ENCODE results near the gene MBOAT1. TPM values are rescaled to one million over a fixed set of nuclear protein-coding genes. Genes with fewer than 3 reads are reported as not detected.
"Not testable (repeated sequence)": the region's sequence is repeated elsewhere in the genome, so short reads cannot be mapped to it uniquely, and the experiment has no call there.

Gene MBOAT1
- polyA plus RNA-seq, 1 donor from 2014 or later, result 3.1 TPM

DNA sequence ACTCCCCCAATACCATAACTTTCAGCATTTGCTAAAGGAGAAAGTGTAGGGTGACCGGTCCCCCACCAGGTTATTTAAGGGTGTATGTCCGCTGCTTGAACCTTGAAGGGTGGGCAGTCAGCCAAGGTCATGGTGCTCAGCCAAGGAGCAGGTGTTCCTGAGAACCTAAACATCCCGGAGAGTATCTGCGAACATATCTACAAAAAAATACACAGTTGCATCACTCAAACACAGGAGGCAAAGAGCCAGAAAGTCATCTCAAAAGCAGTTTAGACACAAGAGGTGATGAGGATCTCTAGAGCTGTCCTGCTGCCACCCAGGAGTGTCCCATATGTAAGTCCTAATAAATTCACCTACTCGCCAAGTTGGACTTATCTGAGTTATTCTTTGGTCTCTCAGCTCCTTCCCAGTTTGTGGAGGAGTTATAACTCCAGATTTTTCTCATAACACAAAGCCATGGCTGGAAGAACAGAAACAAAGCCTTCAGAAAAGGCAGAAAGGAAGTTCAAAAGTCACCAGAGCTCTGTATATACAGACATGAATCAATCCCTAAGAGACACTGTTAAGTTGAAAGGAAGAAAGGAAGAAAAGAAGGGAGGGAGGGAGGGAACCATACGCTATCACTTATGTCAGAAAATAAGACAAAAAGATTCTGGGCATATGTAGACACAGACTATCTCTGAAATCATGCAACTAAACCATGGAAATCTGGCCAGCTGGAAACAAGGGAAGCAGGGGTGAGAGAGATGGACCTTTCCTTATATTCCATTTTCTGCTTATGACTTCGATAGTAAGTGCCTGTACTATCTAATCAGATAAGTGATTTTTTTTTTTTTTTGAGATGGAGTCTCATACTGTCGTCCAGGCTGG lies 11.3 kb downstream of the MBOAT1 start:
- Mint-ChIP-seq H3K4me1 (peaks cover 10 to 20% (median 11%) of the 10 kb centered on the region in 3 donors), H3K36me3 (peaks cover 4% of the 10 kb centered on the region), H3K27me3 (no peaks in the 10 kb centered on the region), H3K4me3 (peak overlapping the region in 1 of 4 donors; percentile 15), H3K9me3 (no peaks in the 10 kb centered on the region), H3K27ac (no peak overlapping the region)

DNA sequence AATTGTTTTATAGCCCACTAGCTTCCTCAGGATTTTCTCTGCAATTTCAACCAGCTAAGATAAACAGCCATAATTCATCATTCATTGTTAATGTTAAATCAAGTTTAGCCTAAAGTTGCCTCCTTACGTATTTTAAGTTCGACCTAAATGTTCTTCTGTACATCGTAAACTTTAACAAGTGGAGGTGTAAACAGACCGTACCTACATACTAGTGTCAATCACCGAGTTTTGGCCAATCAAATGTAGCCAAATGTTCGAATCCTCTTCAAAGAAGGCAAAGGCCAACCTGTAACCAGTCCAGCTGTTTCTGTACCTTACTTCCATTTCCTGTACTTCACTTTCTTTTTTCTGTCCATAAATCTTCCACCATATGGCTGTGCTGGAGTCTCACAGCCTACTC lies 13.5 kb downstream of the MBOAT1 start:
- H3K27me3 Mint-ChIP-seq, result no peaks in the 10 kb centered on the region
- H3K27ac Mint-ChIP-seq, result no peak overlapping the region
- peaks cover 4% of the 10 kb centered on the region for H3K36me3 Mint-ChIP-seq
- H3K9me3 Mint-ChIP-seq, result no peaks in the 10 kb centered on the region
- peaks cover 3 to 15% (median 5%) of the 10 kb centered on the region in 3 donors for H3K4me1 Mint-ChIP-seq
- H3K4me3 Mint-ChIP-seq, result no peak overlapping the region

DNA sequence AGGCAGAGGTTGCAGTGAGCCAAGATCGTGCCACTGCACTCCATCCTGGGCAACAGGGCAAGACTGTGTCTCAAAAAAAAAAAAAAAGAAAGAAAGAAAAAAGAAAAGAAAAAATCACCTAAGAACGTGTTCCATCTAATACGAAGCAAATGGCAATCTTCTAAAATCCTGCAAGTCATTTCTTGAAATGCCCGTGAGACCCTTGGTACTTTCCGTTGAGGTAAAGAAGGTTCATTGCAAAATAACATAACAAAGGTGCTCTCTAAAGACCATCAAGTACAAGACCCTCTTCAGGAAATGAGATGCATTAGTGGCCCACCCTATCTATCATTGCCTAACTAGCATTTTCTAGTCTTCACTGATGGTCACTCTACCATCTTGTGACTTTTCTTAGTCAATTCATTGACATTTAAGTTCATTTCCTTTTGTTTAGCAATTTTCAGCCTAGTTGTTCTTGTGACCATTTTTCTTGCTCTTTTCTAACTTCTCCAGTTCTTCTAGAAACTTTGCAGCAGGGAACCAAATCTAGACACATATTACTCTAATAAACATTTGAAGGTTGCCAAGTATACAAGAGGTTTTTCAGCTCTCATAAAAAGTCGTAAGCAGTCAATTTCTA lies 14.0 kb downstream of the MBOAT1 start:
- Mint-ChIP-seq H3K36me3 (peaks cover 4% of the 10 kb centered on the region), H3K9me3 (no peaks in the 10 kb centered on the region), H3K4me1 (peaks cover 3 to 15% (median 5%) of the 10 kb centered on the region in 3 donors), H3K4me3 (no peak overlapping the region), H3K27me3 (no peaks in the 10 kb centered on the region), H3K27ac (no peak overlapping the region)

DNA sequence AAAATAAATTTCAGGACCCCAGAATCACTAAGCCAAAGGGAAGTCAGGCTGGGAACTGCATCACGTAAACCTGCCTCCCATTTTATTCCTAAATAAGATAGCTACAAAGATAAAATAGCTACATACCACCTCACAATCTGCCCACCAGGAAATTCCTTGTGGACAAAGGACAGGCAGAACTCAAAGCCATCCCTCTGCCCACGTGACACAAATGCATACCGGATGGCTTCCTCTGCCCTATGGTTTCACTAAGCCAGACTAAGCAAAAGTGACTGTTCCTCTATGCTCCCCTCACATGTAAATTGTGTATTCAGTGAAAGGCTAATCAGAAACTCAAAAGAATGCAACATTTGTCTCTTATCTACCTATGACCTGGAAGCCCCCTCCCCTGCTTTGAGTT lies 15.0 kb downstream of the MBOAT1 start:
- Mint-ChIP-seq H3K27ac (no peak overlapping the region), H3K9me3 (no peaks in the 10 kb centered on the region), H3K4me3 (no peak overlapping the region), H3K27me3 (no peaks in the 10 kb centered on the region), H3K4me1 (peaks cover 5 to 13% (median 5%) of the 10 kb centered on the region in 3 donors), H3K36me3 (peaks cover 4% of the 10 kb centered on the region)

DNA sequence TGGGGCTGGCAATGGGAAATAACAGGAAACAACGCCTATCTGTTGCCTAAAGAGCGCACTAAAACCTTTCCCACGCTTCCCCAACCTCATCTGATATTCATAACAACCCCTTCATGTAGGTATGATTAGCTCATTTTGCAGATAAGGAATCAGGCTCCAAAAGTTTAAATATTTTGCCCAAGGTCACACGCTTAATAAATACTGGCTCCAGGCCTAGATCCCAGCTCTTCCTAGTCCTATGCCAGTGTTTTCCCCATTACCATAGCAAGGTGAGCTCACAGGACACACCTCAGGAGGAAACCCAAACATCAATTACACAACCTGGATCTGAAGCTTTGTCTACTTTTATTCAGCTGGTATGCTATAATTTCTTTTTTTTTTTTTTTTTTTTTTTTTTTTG lies 19.6 kb downstream of the MBOAT1 start:
- H3K4me3 Mint-ChIP-seq, result no peak overlapping the region
- peak overlapping the region in 1 of 3 donors; percentile 60 for H3K27ac Mint-ChIP-seq
- H3K36me3 Mint-ChIP-seq, result peaks cover 3% of the 10 kb centered on the region
- H3K9me3 Mint-ChIP-seq, result peaks cover 0 to 6% (median 4%) of the 10 kb centered on the region in 3 donors
- H3K4me1 Mint-ChIP-seq, result peaks cover 3 to 7% (median 6%) of the 10 kb centered on the region in 3 donors
- no peaks in the 10 kb centered on the region for H3K27me3 Mint-ChIP-seq

DNA sequence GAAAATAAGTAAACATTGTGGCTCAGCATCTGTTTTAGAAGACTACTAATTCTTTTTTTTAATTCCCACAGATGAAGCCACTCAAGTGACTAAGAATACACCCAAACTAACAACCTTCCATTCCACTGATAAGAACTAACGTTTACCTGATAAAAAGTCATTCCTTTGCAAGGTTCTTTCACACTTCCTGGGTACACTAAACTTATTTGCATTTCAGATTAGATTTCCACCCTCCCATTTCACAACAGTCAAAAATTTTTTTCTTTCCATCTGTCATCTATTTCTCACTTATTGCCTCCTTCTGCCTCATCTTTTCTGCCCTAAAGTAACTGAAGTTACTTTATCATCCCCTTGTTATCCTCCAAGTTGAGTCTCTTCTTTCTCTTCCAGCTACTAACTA lies 20.3 kb downstream of the MBOAT1 start:
- Mint-ChIP-seq H3K4me3 (no peak overlapping the region), H3K27me3 (no peaks in the 10 kb centered on the region), H3K9me3 (peaks cover 0 to 6% (median 4%) of the 10 kb centered on the region in 3 donors), H3K36me3 (peaks cover 4% of the 10 kb centered on the region), H3K27ac (peak overlapping the region in 1 of 3 donors; percentile 60), H3K4me1 (peaks cover 2 to 7% (median 6%) of the 10 kb centered on the region in 3 donors)

DNA sequence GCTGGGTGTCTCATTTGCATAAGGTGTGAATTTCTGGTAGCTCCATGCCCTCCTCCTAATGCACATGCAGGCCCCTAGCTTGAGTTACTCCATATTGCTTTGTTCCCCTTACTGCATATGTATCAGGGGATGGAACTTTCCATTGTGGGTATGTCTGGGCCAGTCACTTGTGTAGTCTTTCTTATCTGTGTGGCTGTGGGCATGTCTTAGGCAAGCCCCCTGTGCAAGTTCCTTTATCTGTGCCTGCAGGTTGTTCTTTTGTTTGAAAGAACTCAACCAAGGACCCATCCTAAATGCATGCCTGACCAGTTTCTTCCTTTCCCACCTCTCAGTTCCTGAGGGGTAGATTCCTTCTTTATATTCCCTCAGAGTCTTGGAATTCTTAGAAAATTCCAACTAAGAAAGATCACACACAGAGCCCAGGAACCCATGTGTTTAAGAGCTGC lies 23.6 kb downstream of the MBOAT1 start:
- Mint-ChIP-seq H3K27ac (no peak overlapping the region), H3K4me3 (no peak overlapping the region), H3K4me1 (peaks cover 3 to 7% (median 6%) of the 10 kb centered on the region in 3 donors), H3K27me3 (no peaks in the 10 kb centered on the region), H3K36me3 (peaks cover 5% of the 10 kb centered on the region), H3K9me3 (peaks cover 0 to 6% (median 4%) of the 10 kb centered on the region in 3 donors)

DNA sequence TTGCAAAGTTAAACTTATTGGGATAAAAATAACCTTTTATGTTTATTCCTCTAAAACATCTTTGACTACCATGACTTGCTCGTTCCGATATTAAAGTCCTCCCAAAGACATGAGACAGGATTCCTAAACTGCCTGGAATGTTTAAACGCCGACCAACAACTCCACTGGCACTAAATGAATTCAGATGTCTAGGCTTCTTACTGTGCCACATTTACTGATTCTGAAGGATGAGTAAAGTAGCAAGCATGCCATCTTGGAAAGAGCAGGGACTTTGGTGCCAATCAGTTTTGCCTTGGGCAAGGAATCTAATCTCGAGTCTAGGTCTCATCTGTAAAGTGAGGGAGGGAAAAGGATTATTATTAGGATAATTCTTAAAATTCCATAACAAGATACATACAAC lies 25.3 kb downstream of the MBOAT1 start:
- H3K27ac Mint-ChIP-seq, result no peak overlapping the region
- peaks cover 12% of the 10 kb centered on the region for H3K36me3 Mint-ChIP-seq
- H3K27me3 Mint-ChIP-seq, result no peaks in the 10 kb centered on the region
- peaks cover 2 to 19% (median 4%) of the 10 kb centered on the region in 3 donors for H3K9me3 Mint-ChIP-seq
- H3K4me1 Mint-ChIP-seq, result peaks cover 0 to 2% (median under 1%) of the 10 kb centered on the region in 3 donors
- H3K4me3 Mint-ChIP-seq, result no peak overlapping the region

DNA sequence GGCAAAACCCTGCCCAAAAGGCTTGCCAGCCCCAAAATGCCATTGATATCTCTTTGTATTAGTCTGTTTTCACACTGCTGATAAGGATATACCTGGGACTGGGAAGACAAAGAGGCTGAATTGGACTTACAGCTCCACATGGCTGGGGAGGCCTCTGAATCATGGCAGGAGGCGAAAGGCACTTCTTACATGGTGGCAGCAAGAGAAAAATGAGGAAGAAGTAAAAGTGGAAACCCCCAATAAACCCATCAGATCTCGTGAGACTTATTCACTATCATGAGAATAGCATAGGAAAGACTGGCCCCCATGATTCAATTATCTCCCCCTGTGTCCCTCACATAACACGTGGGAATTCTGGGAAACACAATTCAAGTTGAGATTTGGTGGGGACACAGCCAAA lies 28.6 kb downstream of the MBOAT1 start:
- Mint-ChIP-seq H3K36me3 (peaks cover 17% of the 10 kb centered on the region), H3K4me3 (no peak overlapping the region), H3K27ac (peak overlapping the region in 1 of 3 donors; percentile 40), H3K9me3 (peaks cover 0 to 17% (median 2%) of the 10 kb centered on the region in 3 donors), H3K4me1 (peaks cover 0 to 9% (median 0%) of the 10 kb centered on the region in 3 donors), H3K27me3 (no peaks in the 10 kb centered on the region)

DNA sequence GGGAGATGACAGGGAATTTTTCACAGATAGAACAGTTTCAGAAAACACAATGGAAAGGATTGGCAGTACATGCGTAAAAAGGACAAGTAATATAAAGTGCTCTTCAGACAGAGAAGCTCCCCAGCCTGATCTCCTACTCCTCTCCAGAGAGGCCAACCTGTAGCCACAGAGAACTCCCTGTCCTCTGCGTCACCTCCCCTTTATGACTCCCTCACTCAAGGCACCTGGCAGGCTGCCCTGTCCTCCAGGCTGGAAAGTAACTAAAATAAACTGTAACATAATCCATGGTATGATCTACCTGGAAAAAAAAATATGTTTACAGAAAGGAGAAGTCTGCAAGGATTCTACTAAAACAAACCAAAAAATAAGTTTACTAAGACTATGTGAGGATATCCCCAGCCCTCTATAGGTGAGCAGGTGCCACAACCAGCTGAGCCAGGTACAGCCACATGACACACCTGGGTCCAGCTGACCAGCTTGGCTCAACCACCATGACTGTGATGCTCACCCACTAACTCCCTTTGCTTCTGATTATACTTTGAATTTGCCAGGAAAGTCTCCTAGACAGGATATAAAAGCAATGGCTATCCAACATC lies 29.2 kb downstream of the MBOAT1 start:
- Mint-ChIP-seq H3K27ac (peak overlapping the region in 1 of 3 donors; percentile 40), H3K4me3 (peak overlapping the region in 1 of 4 donors; percentile 3), H3K36me3 (peaks cover 17% of the 10 kb centered on the region), H3K9me3 (peaks cover 0 to 17% (median 2%) of the 10 kb centered on the region in 3 donors), H3K4me1 (peaks cover 0 to 9% (median 0%) of the 10 kb centered on the region in 3 donors), H3K27me3 (no peaks in the 10 kb centered on the region)

DNA sequence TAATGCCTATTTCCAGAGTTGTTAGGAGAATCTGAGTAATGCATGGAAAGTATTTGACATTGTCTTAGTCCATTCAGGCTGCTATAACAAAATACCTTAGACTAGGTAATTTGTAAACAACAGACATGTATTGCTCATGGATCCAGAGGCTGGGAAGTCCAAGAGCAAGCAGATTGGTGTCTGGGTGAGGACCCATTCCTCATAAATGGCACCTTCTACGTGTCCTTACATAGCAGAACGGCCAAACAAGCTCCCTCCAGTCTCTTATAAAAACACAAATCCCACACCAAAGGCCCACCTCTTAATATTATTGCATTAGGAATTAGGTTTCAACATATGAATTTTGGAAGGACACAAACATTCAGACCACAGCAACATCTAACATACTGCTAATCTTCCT lies 30.2 kb downstream of the MBOAT1 start:
- Mint-ChIP-seq H3K9me3 (peaks cover 0 to 17% (median 2%) of the 10 kb centered on the region in 3 donors), H3K27ac (no peak overlapping the region), H3K27me3 (no peaks in the 10 kb centered on the region), H3K36me3 (peaks cover 16% of the 10 kb centered on the region), H3K4me1 (peaks cover 0 to 9% (median 0%) of the 10 kb centered on the region in 3 donors), H3K4me3 (no peak overlapping the region)

DNA sequence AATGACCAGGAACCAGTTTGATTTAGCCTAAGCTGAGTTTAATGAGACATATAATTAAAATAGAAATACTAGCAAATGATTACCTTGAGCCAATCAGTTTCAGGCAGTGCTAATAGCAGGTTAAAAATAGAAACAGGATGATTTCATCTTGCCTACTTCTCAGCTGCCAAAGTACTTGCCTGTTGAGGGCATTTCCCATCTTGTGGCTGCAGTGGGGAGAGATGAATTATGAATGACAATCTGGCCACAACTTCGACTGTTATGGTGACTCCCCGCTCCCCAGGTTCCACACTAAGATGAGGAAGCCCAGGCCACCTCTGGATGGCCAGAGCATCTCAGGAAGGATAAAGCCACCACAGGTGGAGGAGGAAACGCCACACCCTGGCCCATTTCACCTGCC lies 31.3 kb downstream of the MBOAT1 start:
- peaks cover 0 to 17% (median 2%) of the 10 kb centered on the region in 3 donors for H3K9me3 Mint-ChIP-seq
- peak overlapping the region in 1 of 3 donors; percentile 73 for H3K27ac Mint-ChIP-seq
- H3K36me3 Mint-ChIP-seq, result peaks cover 20% of the 10 kb centered on the region
- H3K4me3 Mint-ChIP-seq, result no peak overlapping the region
- peaks cover 0 to 9% (median 0%) of the 10 kb centered on the region in 3 donors for H3K4me1 Mint-ChIP-seq
- no peaks in the 10 kb centered on the region for H3K27me3 Mint-ChIP-seq

DNA sequence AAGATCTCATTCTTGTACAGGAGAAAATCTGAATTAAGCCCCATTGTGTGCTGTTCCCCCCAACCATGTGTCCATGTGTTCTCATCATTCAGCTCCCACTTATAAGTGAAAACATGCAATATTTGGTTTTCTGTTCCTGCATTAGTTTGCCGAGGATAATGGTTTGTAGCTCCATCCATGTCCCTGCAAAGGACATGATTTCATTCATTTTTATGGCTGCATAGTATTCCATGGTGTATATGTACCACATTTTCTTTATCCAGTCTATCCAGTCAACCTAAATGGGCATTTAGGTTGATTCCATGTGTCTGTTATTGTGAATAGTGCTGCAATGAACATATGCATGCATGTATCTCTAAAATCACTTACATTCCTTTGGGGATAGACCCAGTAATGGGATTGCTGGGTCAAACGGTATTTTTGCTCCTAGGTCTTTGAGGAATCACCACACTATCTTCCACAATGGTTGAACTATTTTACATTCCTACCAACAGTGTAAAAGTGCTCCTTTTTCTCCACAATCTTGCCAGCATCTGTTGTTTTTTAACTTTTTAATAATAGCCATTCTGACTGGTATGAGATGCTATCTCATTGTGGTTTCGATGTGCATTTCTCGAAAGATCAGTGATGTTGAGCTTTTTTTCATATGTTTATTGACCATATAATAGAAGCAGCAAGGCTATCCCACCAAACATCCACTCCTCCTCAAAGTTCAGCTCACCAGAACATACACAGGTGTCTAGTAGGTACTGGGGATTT lies 32.8 kb downstream of the MBOAT1 start:
- H3K27ac Mint-ChIP-seq, H3K4me1 Mint-ChIP-seq, H3K4me3 Mint-ChIP-seq, H3K27me3 Mint-ChIP-seq: not testable (repeated sequence)
- Mint-ChIP-seq H3K36me3 (peaks cover 18% of the 10 kb centered on the region), H3K9me3 (peaks cover 0 to 17% (median 2%) of the 10 kb centered on the region in 3 donors)

DNA sequence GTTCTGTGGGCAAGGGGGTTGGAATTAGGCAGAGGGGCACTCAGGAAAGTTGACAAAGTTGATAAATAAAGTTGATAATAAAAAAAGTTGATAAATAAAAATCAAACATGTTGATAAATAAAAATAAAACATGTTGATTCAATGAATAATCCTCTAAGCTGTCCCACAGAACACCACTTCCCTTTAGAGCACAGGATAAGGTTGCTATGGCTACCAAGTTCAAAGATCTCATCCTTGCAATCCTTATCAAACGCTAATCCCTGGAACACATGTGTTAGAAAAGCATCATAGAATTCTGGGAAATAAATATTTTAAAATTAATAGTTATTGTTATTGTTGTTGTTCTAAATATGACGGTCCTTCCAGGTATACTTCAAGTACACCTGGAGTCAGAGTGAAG lies 33.9 kb downstream of the MBOAT1 start:
- H3K27ac Mint-ChIP-seq, result no peak overlapping the region
- H3K4me1 Mint-ChIP-seq, result peaks cover 10 to 18% (median 14%) of the 10 kb centered on the region in 3 donors
- no peaks in the 10 kb centered on the region for H3K27me3 Mint-ChIP-seq
- H3K9me3 Mint-ChIP-seq, result peaks cover 0 to 17% (median 2%) of the 10 kb centered on the region in 3 donors
- no peak overlapping the region for H3K4me3 Mint-ChIP-seq
- H3K36me3 Mint-ChIP-seq, result peaks cover 16% of the 10 kb centered on the region

Data from IgD-negative memory B cell (primary cell).